H1 (cell line): ENCODE data around the gene WWC2. TPM values are rescaled to one million over a fixed set of nuclear protein-coding genes. Genes with fewer than 3 reads are reported as not detected.

ENCODE experiments used
- CREB1 ChIP-seq: IDR thresholded peaks from 2 replicates; pipeline ENCODE4 v1.6.1; 2012; ENCODE audit warnings: inconsistent platforms
- MAFK ChIP-seq: IDR thresholded peaks from 2 replicates; pipeline ENCODE4 v1.6.1; 2012; ENCODE audit warnings: low read depth, mild to moderate bottlenecking, improper control_type of control experiment, low read length
- SIX5 ChIP-seq: IDR thresholded peaks from 2 replicates; pipeline ENCODE4 v1.6.1; 2011; ENCODE audit warnings: mild to moderate bottlenecking, low read depth, low read length
- SP2 ChIP-seq: IDR thresholded peaks from 2 replicates; pipeline ENCODE4 v1.6.1; 2012; ENCODE audit warnings: mild to moderate bottlenecking, low read length, inconsistent platforms
- SP4 ChIP-seq: IDR thresholded peaks from 2 replicates; pipeline ENCODE4 v1.6.1; 2012; ENCODE audit warnings: low read length, inconsistent platforms
- polyA plus RNA-seq, 7 experiments: library from polyadenylated mRNA; depleted of rRNA in 3 of 7; stranded (reverse) in 5 of 7; unstranded in 2 of 7; fragments of >200 nt in 5 of 7; fragments of 200-250 nt in 2 of 7; gene quantifications; 1 replicate in 5 of 7; 2 replicates in 1 of 7; 4 replicates in 1 of 7; pipeline versions ENCODE4 v1.2.1 to v1.2.3, GENCODE V29; 2011 to 2013; ENCODE audit warnings: missing spikeins in 2 of 7, mixed read lengths in 2 of 7
- total RNA-seq: library from RNA; stranded (reverse); fragmentation: NEBNext Ultra II Directional; extraction: Animal tissue kit (Norgen Biotek cat#: 25700); gene quantifications from 2 replicates; pipeline ENCODE4 v1.2.1, GENCODE V29; 2021

WWC2 gene
- total and polyA plus RNA-seq, 2 of the 8 experiments (the other 6 are each of a cell fraction or from before 2014, with no cell fraction given), result 17.6 to 135 TPM

GRCh38 chr4:183321079-183321478 is 222.0 kb downstream of the WWC2 start (continued):
- TF ChIP-seq MAFK (no peak), SP2 (no peak), CREB1 (no peak), SIX5 (no peak), SP4 (no peak)
